Gastroesophageal sphincter (tissue), 3 donors: ENCODE measurements around the gene AXL.
"Not testable (repeated sequence)": the region's sequence is repeated elsewhere in the genome, so short reads cannot be mapped to it uniquely, and the experiment has no call there.

Experiments used
- POLR2AphosphoS5 ChIP-seq: sonication (generic); formaldehyde crosslinking; IDR thresholded peaks from one replicate; pipeline ENCODE4 v1.6.1; 2017; ENCODE audit warnings: antibody characterized with exemption
- TF ChIP-seq, protein P1 (sequence below), 4 experiments: fragments of 200-600 bp in 2 of 4; fragments of 450-650 bp in 2 of 4; sonication (generic) in 1 of 4; IDR thresholded peaks; one replicate each; pipeline ENCODE4 v1.5.1; 2017 to 2019; ENCODE audit warnings: antibody characterized with exemption in 4 of 4, mild to moderate bottlenecking in 2 of 4, moderate library complexity in 2 of 4

DNA sequence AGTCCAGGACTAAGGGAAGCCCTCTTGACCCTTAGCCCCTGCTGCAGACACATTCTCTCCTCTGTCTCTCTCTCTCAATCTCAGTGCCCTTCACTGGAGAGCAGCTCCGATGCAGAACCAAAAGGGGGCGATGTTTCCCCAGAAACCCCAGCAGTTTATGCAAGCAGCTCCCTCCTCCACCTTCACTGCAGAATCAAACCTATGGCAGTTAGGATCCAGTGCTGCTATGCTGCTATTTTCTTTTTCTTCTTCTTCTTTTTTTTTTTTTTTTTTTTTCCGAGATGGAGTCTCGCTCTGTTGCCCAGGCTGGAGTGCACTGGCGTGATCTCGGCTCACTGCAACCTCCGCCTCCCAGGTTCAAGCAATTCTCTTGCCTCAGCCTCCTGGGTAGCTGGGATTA is 14.7 kb upstream of the AXL start:
- TF ChIP-seq, protein P1, sequence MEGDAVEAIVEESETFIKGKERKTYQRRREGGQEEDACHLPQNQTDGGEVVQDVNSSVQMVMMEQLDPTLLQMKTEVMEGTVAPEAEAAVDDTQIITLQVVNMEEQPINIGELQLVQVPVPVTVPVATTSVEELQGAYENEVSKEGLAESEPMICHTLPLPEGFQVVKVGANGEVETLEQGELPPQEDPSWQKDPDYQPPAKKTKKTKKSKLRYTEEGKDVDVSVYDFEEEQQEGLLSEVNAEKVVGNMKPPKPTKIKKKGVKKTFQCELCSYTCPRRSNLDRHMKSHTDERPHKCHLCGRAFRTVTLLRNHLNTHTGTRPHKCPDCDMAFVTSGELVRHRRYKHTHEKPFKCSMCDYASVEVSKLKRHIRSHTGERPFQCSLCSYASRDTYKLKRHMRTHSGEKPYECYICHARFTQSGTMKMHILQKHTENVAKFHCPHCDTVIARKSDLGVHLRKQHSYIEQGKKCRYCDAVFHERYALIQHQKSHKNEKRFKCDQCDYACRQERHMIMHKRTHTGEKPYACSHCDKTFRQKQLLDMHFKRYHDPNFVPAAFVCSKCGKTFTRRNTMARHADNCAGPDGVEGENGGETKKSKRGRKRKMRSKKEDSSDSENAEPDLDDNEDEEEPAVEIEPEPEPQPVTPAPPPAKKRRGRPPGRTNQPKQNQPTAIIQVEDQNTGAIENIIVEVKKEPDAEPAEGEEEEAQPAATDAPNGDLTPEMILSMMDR (IDR thresholded peaks at IDR 0.05), result peak in 3 of 4 experiments; percentile 84 to 94 (median 93)
- not testable (repeated sequence) for TF ChIP-seq POLR2AphosphoS5
